Stimulated activated CD4-positive, alpha-beta T cell treated with anti-CD3 and anti-CD28 coated beads, Interleukin-2, amount 100 ng/mL, for 4 hours (primary cell): ENCODE results near the gene MAPKAP1.

Experiments
- DNase-seq: peaks from one replicate; pipeline ENCODE4 v3.0.0-alpha.2; 2020; ENCODE audit warnings: low read depth

MAPKAP1 gene

DNA sequence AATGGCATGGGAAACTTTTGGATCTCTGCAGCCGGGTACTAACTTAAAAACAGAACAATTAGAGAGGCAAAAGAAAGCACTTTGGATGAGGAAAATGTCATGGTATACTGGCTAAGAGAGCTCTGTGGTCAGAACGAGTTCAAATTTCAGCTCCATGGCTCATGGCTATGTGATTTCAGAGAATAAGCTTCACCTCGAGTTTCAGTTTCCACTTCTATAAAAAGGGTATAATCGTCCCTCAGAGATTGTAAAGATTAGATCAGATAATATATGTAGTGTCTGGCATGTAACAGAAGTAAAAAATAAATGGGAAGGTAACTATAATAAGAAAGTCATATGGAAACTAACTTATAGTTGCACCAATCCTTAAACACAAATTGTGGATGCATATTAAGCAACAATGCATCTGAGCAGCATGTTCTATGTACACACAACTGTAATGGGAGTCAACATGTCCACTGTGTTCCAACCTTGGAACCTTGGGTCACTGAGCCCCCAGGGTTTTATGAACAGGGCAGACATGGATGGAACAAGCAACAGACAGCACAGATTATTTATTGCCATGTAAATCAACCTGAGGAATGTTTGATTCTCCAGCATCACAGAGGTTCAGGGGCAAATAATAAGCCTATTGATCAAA is 145.4 kb downstream of the MAPKAP1 start:
- no peak for DNase-seq

- no peak for DNase-seq
These were observed 147.1 kb downstream of the MAPKAP1 start for GRCh38 chr9:125559894-125560293.

GRCh38 chr9:125559194-125559593 is 147.8 kb downstream of the MAPKAP1 start:
- DNase-seq: no peak

GRCh38 chr9:125558453-125559092 is 148.4 kb downstream of the MAPKAP1 start:
- peak; percentile 42 for DNase-seq

DNA sequence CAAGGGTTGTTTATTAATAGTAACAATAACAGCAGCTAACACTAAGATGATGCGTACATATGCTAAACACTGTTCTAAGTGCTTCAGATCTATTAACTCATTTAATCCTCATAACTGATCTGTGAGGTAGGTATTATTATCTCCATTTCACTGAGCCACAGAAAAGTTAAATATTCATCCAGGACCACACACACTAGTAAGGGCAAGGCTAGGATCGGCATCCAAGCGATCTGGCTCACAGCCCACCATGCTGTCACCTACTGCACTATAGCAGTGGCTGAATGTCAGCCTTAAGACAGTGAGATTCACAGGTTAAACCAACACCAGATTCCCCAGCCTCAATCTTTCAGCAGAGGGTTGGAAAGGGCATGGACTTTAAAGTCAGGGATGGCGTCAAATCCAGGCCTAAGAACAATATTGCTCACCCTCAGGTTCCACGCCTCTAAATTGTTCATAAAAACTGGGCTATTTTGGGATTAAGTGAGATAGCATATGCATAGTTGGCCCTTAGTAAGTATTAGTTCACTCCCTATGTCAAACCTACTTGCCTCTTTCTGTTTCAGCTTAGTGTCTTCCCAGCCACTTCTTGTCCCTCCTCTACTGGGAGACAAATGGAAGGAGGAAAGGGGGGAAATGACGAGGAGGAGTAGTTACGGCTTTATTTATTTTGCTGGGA is 150.8 kb downstream of the MAPKAP1 start:
- DNase-seq: no peak

GRCh38 chr9:125554726-125555125 is 152.3 kb downstream of the MAPKAP1 start:
- DNase-seq: no peak

DNA sequence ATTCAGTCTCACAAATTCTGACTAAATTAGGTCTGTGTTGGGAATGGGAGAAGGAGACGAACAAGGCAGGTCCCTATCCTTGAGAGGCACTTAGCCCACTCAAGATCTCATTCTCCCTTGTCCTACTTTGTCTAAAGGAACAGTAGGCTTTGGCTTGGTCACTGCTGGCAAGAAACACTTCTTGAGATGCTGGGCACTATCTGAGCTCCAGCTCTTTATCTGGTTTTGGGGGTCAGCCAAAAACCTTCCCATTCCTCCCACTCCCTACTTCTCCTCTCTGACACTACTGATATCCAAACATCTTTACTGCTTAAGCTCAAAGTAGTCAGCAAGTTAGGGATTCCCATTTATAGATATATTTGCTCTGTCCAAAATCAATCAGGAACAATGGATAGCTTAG is 155.2 kb downstream of the MAPKAP1 start:
- no peak for DNase-seq

DNA sequence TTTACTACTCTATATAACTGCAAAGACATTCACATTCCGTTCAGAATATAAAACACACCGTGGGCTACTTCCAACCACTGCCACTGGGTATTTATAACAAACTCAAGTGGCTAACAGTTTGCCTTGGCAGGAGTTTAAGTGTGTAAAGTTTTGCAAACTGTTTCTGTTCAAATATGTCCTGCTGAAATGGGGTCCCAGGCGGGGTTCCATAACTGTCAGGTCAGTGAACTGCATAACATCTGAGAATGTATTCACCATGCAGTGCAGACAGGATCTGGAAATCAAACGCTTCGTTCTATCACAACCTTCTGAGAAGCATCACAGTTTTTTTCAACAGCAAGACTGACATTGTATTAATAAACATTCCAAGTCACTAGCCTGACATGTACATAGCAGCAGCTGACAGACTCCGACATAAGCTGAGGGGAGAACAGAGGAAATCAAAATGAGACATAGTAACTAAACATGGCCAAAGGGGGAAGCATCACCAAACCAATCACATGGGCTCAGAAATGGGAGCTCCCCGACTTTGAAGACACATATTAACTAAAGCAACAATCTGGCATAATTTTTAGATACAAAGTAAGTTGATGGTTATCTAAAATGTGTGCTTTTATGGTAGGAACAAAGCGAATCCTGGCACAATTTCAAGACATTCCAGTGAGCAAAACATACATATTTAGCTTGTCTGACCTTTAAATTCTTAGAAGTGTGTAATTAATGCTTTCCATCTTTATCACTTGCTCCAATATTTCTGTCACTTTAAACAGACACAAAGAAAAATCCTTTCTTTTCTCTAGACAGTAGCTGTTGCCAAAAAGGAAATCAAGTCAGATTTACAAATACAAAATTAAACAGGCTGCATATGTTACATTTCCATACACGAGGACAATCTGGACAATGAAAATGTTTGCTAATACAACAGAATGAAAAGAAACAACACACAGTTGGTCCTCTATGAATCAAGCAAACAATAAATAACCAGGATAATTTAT is 156.8 kb downstream of the MAPKAP1 start:
- DNase-seq: no peak

GRCh38 chr9:125549465-125549871 is 157.5 kb downstream of the MAPKAP1 start:
- DNase-seq: no peak

GRCh38 chr9:125549039-125549438 is 158.0 kb downstream of the MAPKAP1 start:
- no peak for DNase-seq

DNA sequence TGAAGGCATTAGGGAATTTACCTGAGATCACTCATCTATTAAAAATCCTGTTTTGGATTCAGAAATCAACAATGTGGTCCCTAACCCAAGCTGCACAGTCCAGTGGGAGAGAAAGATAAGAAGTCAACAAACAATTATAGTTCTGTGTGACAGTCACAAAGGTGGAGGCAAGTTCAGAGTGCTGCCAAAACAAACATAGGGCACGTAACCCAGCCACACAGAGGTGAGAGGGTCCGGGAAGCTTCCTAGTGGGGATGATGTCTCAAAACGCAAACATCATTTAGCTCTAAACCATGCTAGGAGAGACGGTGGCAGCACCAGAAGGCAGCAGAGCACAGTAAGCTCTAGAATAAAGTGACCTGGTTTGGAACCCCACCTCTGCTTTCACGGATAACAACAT is 158.9 kb downstream of the MAPKAP1 start:
- DNase-seq: no peak

DNA sequence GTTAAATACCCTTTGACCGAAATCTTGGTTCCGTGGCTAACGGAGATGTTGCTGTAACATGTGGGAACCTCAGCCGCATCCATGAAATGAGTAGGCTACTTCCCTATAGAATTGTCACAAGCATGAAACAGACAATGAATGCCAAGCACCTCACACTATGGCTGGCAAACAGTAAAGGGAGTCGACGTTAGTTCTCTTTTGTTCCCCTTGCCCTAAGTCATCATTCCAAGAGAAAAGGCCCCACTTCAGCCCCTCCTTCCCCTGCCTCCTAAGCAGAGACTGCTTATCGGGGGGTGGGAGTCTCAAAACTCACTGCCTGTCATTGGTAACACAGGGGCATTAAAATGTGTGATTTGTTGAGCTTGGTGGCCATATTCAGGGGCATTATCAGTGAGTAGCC is 159.6 kb downstream of the MAPKAP1 start:
- DNase-seq: no peak

GRCh38 chr9:125545845-125546244 is 161.2 kb downstream of the MAPKAP1 start:
- no peak for DNase-seq

DNA sequence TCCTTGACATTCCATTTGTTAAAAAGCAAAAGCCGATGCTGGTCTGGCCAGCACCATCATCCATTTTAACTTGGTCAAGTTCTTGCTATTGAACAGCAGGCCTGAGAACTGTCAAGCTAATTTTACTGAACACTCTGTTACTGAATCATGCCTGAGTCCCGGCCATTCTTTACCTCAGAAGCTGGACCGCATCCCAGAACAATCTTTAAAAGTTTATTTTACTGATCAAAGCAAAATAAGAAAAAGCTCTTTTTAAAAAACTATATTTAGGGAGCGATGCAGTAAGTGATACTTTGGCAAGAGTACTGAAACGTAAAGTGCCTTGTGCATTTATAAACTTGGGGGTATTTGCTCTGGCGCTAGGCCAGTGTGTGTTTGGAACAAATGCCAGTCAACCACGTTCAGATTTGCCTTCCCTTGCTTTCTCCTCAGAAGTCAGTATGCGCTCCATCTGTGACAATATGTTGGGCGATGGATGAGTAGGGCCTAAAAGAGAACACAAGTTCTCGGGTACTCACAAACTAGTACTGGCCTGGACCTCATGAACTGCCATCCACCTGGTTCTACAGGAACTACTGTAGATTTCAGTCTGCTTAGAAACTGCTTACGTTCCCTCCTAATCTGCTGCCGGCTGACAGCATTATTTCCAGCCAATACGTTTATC is 161.9 kb downstream of the MAPKAP1 start:
- no peak for DNase-seq

- no peak for DNase-seq
These were observed 162.5 kb downstream of the MAPKAP1 start for GRCh38 chr9:125544484-125544883.

GRCh38 chr9:125541840-125542243 is 165.2 kb downstream of the MAPKAP1 start:
- no peak for DNase-seq

DNA sequence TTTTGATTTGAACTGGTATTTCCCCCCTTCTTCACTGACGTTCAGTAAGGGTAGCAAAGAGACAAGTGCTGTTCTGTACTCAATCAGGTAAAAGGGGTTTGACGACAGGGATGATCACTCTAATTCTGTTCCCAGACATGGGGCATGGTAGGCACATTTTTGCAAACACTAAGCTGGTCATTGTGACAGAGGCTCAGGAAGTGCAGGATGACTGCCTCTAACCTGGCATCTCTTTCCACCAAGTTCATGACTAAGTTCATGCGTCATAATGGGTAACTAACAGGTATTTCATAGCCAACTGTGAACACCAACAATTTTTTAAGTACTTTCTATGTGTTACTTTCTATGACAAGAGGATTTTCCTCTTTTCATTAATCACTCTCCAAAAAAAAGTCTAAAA is 166.5 kb downstream of the MAPKAP1 start:
- no peak for DNase-seq

- DNase-seq: no peak
These were observed 168.9 kb downstream of the MAPKAP1 start for GRCh38 chr9:125538092-125538473.

DNA sequence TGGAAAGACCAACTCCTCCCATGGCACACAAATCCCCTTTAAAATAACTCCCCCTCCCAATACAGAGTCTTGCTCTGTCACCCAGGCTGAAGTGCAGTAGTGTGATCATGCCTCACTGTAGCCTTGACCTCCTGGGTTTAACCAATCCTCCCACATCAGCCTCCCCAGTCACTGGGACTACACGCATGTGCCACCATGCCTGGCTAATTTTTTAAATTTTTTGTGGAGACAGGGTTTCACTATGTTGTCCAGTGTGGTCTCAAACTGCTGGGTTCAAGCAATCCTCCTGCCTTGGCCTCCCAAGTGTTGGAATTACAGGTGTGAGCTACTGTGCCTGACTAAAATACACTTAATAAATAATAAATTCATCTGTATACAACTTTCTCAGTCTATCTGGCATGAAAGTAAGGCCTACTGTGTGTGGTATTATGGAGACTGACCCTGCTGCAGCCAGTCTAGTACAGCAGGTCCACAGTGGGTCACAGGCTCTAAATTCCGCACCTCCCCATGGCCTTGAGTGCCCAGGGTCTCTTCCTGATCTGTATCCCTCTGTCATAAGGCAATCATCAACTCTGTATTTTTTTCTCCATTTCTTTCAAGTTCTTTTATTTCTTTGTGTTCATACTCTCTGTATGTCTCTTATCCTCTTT is 169.4 kb downstream of the MAPKAP1 start:
- DNase-seq: no peak

- no peak for DNase-seq
These were observed 170.2 kb downstream of the MAPKAP1 start for GRCh38 chr9:125536776-125537175.

GRCh38 chr9:125536167-125536772 is 170.7 kb downstream of the MAPKAP1 start:
- DNase-seq: no peak
